Activated CD8-positive, alpha-beta memory T cell treated with anti-CD3 and anti-CD28 coated beads, Interleukin-2, amount 50 U/mL, for 1 hour (primary cell): ENCODE results near the gene NLRP14.

Source experiments
- DNase-seq: peaks from one replicate; pipeline ENCODE4 v3.0.0-alpha.2; 2020; ENCODE audit errors: extremely low read depth

The NLRP14 gene

GRCh38 chr11:7050191-7050590, 29.9 kb downstream of the NLRP14 start:
- no peak for DNase-seq

GRCh38 chr11:7056828-7057513, 36.7 kb downstream of the NLRP14 start:
- no peak for DNase-seq

DNA sequence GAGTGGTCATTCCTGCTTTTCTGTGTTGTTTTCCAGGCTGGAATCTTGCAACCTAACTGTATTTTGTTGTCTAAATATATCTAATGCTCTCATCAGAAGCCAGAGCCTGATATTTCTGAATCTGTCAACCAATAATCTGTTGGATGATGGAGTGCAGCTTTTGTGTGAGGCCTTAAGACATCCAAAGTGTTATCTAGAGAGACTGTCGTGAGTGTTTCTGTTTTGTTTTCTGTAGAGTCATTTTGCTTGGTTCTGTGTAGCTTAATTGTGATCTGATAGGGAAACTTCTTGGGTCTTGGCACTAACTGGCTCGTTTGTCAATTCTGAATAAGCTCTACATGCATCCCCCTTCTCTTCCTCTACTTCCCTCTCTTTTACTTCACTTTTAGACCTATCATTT, 37.4 kb downstream of the NLRP14 start:
- no peak for DNase-seq

- no peak for DNase-seq
These were observed 40.6 kb downstream of the NLRP14 start for GRCh38 chr11:7060868-7061267.

GRCh38 chr11:7062534-7062933, 42.3 kb downstream of the NLRP14 start:
- DNase-seq: no peak

DNA sequence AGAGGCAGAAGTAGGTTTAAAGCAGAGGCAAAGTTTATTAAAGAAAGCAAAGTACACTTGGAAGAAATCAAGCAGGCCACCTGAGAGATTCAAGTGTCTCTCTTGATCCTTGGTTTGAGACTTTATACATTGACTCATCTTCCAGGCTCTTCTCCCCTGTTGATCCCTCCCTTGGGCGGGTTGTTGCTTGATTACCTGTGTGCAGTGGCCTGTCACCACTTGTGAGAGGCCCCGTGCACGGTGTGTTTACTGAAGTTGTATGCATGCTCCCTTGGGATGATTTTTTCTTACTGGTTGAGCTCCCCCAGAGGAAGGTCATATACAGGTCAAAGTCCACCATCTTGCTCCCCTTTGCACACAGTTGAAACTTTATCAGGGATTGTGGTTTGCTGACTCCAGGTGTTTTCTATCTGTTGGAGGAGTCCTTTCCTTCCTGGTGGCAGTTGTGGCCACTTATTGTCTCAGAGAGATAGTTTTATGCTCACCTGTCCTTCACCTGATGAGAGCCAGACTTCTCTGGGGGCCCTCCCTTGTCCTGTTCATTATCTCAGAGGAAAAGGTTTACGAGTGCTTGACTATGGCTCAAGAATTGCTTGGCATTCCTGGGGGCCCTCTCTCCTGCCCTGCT, 52.2 kb downstream of the NLRP14 start:
- DNase-seq: no peak

GRCh38 chr11:7077101-7077500, 56.8 kb downstream of the NLRP14 start:
- DNase-seq: no peak

GRCh38 chr11:7079545-7080135, 59.4 kb downstream of the NLRP14 start:
- no peak for DNase-seq

- DNase-seq: no peak
These were observed 60.6 kb downstream of the NLRP14 start for GRCh38 chr11:7080900-7081299.

DNA sequence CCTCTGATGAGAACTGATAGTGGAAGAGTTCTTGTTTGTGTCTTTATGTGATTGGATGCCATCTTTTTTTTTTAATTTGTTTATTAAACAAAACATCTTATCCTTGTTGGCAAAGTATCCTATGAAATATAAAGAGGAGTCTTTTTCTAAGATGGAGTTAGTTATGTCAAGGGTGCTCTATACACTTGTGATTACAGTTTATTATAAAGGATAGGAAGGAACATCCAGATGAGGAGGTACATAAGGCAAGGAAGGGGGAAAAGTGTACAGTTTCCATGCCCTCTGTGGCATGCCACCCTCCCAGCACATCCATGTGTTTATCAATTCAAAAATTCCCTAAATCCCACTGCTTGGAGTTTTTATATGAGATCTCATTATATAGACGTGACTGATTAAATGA, 61.2 kb downstream of the NLRP14 start:
- no peak for DNase-seq

GRCh38 chr11:7088921-7089320, 68.6 kb downstream of the NLRP14 start, which contains the start of gene RBMXL2:
Gene RBMXL2, plus strand, starts transcription at chr11:7088998. Its CDS starts 123 bp downstream, at chr11:7089121.
- DNase-seq: no peak

DNA sequence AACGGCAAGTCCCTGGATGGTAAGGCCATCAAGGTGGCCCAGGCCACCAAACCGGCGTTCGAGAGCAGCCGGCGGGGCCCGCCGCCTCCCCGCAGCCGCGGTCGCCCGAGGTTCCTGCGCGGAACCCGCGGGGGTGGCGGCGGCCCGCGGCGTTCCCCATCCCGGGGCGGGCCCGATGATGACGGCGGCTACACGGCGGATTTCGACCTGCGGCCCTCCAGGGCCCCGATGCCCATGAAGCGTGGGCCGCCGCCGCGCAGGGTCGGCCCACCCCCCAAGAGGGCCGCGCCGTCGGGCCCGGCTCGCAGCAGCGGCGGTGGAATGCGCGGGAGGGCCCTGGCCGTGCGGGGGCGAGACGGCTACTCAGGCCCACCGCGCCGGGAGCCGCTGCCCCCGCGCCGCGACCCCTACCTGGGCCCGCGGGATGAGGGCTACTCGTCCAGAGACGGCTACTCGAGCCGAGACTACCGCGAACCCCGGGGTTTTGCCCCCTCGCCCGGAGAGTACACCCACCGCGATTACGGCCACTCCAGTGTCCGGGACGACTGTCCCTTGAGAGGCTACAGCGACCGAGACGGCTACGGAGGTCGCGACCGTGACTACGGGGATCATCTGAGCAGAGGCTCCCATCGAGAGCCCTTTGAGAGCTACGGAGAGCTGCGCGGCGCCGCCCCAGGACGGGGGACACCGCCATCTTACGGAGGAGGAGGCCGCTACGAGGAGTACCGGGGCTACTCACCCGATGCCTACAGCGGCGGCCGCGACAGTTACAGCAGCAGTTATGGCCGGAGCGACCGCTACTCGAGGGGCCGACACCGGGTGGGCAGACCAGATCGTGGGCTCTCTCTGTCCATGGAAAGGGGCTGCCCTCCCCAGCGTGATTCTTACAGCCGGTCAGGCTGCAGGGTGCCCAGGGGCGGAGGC, 69.3 kb downstream of the NLRP14 start:
- DNase-seq: no peak

- no peak for DNase-seq
These were observed 78.1 kb downstream of the NLRP14 start for GRCh38 chr11:7098235-7098832.

GRCh38 chr11:7115780-7116179, 95.5 kb downstream of the NLRP14 start:
- DNase-seq: no peak

- DNase-seq: no peak
These were observed 96.1 kb downstream of the NLRP14 start for GRCh38 chr11:7116370-7116769.
